T-cell (primary cell): ENCODE results near the gene TOMM20. TPM values are rescaled to one million over a fixed set of nuclear protein-coding genes. Genes with fewer than 3 reads are reported as not detected.

Source experiments
- ATAC-seq, 4 experiments: fragments of 200-7000 bp in 3 of 4; fragments of 150-1000 bp in 1 of 4; cut with Tn5 transposase; replicated peaks in 1 of 4; 1 replicate in 3 of 4; 2 replicates in 1 of 4; pipeline ENCODE4 v1.10.0; 2021; ENCODE audit warnings: moderate library complexity in 3 of 4, mild to moderate bottlenecking in 2 of 4, moderate number of reproducible peaks in 1 of 4
- CTCF ChIA-PET, 2 donors: fragments of 300-600 bp; sonication (Branson Sonifier 250); formaldehyde crosslinking; loops; one replicate each; lab custom pipeline; 2022; ENCODE audit warnings: antibody characterized with exemption in 2 of 2; lab: Charles Lee
- POLR2A ChIA-PET, 2 donors: fragments of 300-600 bp; sonication (Branson Sonifier 250); formaldehyde crosslinking; loops; one replicate each; lab custom pipeline; 2022; ENCODE audit warnings: antibody characterized with exemption in 2 of 2; lab: Charles Lee
- DNase-seq, 35 experiments: peaks; one replicate each; pipeline versions ENCODE4 v3.0.0 to v3.0.0-alpha.2; 2013 to 2023
- H3K27ac ChIP-seq: one replicate; pipeline ENCODE4 v1.5.1; 2013; ENCODE audit warnings: low read length
- H3K27me3 ChIP-seq, 2 experiments: replicated peaks in 1 of 2; 1 replicate in 1 of 2; 2 replicates in 1 of 2; pipeline versions ENCODE4 v1.6.1 to v1.7.0; 2013; ENCODE audit warnings: low read length in 1 of 2, mixed read lengths in 1 of 2; ENCODE audit not compliant: control insufficient read depth in 2 of 2, insufficient read depth in 2 of 2; ENCODE audit errors: extremely low read depth in 1 of 2
- H3K36me3 ChIP-seq, 2 donors: 1 replicate in 1 of 2; 2 replicates in 1 of 2; pipeline versions ENCODE4 v1.6.1 to v1.7.0; 2013; ENCODE audit warnings: low read length in 1 of 2; ENCODE audit not compliant: control insufficient read depth in 2 of 2, insufficient read depth in 1 of 2; ENCODE audit errors: extremely low read depth in 1 of 2
- H3K4me1 ChIP-seq, 2 experiments: 1 replicate in 1 of 2; 2 replicates in 1 of 2; pipeline versions ENCODE4 v1.6.1 to v1.7.0; 2013; ENCODE audit warnings: low read length in 2 of 2, mixed read lengths in 1 of 2; ENCODE audit not compliant: insufficient read depth in 2 of 2, control insufficient read depth in 1 of 2; ENCODE audit errors: extremely low read depth in 1 of 2
- H3K4me3 ChIP-seq, 2 donors: 1 replicate in 1 of 2; 2 replicates in 1 of 2; pipeline versions ENCODE4 v1.5.1 to v1.7.0; 2013; ENCODE audit warnings: mild to moderate bottlenecking in 2 of 2, low read length in 1 of 2, moderate library complexity in 1 of 2; ENCODE audit not compliant: control insufficient read depth in 1 of 2; ENCODE audit errors: extremely low read depth in 1 of 2
- H3K9me3 ChIP-seq: 2 replicates; pipeline ENCODE4 v1.7.0; 2013
- H3K27ac Mint-ChIP-seq, 2 donors: one replicate each; pipeline ENCODE4 v1.8.0; 2020 to 2021; ENCODE audit warnings: mild to moderate bottlenecking in 2 of 2, mixed read lengths in 2 of 2
- H3K27me3 Mint-ChIP-seq, 2 donors: one replicate each; pipeline ENCODE4 v1.8.0; 2021 to 2022; ENCODE audit warnings: mixed read lengths in 2 of 2
- H3K36me3 Mint-ChIP-seq: one replicate; pipeline ENCODE4 v1.8.0; 2021; ENCODE audit warnings: mixed read lengths
- H3K4me1 Mint-ChIP-seq, 3 donors: one replicate each; pipeline ENCODE4 v1.8.0; 2020 to 2022; ENCODE audit warnings: mixed read lengths in 3 of 3, mild to moderate bottlenecking in 1 of 3
- H3K4me3 Mint-ChIP-seq, 3 donors: one replicate each; pipeline ENCODE4 v1.8.0; 2020 to 2022; ENCODE audit warnings: mild to moderate bottlenecking in 3 of 3, mixed read lengths in 3 of 3, moderate library complexity in 3 of 3
- H3K9me3 Mint-ChIP-seq, 3 donors: one replicate each; pipeline ENCODE4 v1.8.0; 2020 to 2022; ENCODE audit warnings: mixed read lengths in 3 of 3
- WGBS: methylation state at CpG from one replicate; pipeline ENCODE4 v1.1.5; 2013; ENCODE audit warnings: missing lambda C conversion rate; ENCODE audit not compliant: insufficient coverage; 5-methylcytosine and 5-hydroxymethylcytosine counted together
- total RNA-seq, 35 experiments: library from RNA in 6 of 35; stranded (reverse) in 6 of 35; fragments of 120-200 nt in 1 of 35; gene quantifications; one replicate each; pipeline versions ENCODE4 v1.2.1 to v1.2.4 and lab custom pipeline; 2013 to 2026

The TOMM20 gene
- total RNA-seq, 5 donors from 2014 or later (not counting 1 experiment from before 2014, with no cell fraction given): 81.7 to 115 (median 106) TPM

GRCh38 chr1:235113183-235113917, 15.3 kb downstream of the TOMM20 start:
- peaks cover 0 to 11% (median 4%) of the 10 kb centered on the region in 3 donors for H3K4me1 Mint-ChIP-seq
- no peaks in the 10 kb centered on the region for H3K9me3 Mint-ChIP-seq
- Histone ChIP-seq H3K4me1 (no peaks in the 10 kb centered on the region), H3K36me3 (peaks cover 10 to 84% of the 10 kb centered on the region in 2 donors), H3K27me3 (no peaks in the 10 kb centered on the region), H3K27ac (no peak overlapping the region), H3K9me3 (no peaks in the 10 kb centered on the region), H3K4me3 (no peak overlapping the region)
- ChIA-PET CTCF (interaction anchor here in 1 of 2 donors (1.7 kb wide), 1 partner anchor 8 kb away, joined by 3 read pairs; no protein-coding TSS in a partner anchor), POLR2A (interaction anchor here (0.6 kb wide), 2 partner anchors 32 to 39 kb away, joined by 3 to 4 read pairs; no protein-coding TSS in a partner anchor)
- no CpG with 5 or more reads among the region's 7 CpGs for WGBS
- ATAC-seq: no peak
- DNase-seq: peak in 1 of 35 experiments; percentile 2
- H3K36me3 Mint-ChIP-seq: peaks cover 64% of the 10 kb centered on the region
- H3K27ac Mint-ChIP-seq: no peak overlapping the region
- H3K4me3 Mint-ChIP-seq: no peak overlapping the region
- H3K27me3 Mint-ChIP-seq: no peaks in the 10 kb centered on the region

GRCh38 chr1:235112297-235113182, 16.1 kb downstream of the TOMM20 start:
- WGBS: 100% methylated on average over 3 of the region's 6 CpGs
- H3K9me3 Mint-ChIP-seq: no peaks in the 10 kb centered on the region
- no peaks in the 10 kb centered on the region for H3K27me3 ChIP-seq
- H3K36me3 Mint-ChIP-seq: peaks cover 60% of the 10 kb centered on the region
- no peak for DNase-seq
- POLR2A ChIA-PET: interaction anchor here in 1 of 2 donors (0.6 kb wide), 1 partner anchor 32 kb away, joined by 4 read pairs; no protein-coding TSS in a partner anchor
- no peak overlapping the region for H3K4me3 ChIP-seq
- H3K27me3 Mint-ChIP-seq: no peaks in the 10 kb centered on the region
- no peaks in the 10 kb centered on the region for H3K4me1 ChIP-seq
- CTCF ChIA-PET: interaction anchor here in 1 of 2 donors (1.7 kb wide), 1 partner anchor 8 kb away, joined by 3 read pairs; no protein-coding TSS in a partner anchor
- H3K4me3 Mint-ChIP-seq: no peak overlapping the region
- H3K4me1 Mint-ChIP-seq: peaks cover 0 to 8% (median 2%) of the 10 kb centered on the region in 3 donors
- H3K27ac ChIP-seq: no peak overlapping the region
- no peaks in the 10 kb centered on the region for H3K9me3 ChIP-seq
- H3K27ac Mint-ChIP-seq: no peak overlapping the region
- H3K36me3 ChIP-seq: peaks cover 12 to 78% of the 10 kb centered on the region in 2 donors
- ATAC-seq: no peak

- Mint-ChIP-seq H3K4me1 (peaks cover 0 to 12% (median 8%) of the 10 kb centered on the region in 3 donors), H3K36me3 (peaks cover 65% of the 10 kb centered on the region), H3K27ac (no peak overlapping the region), H3K4me3 (no peak overlapping the region), H3K27me3 (no peaks in the 10 kb centered on the region), H3K9me3 (no peaks in the 10 kb centered on the region)
- ATAC-seq: no peak
- ChIA-PET POLR2A (no interaction called here), CTCF (no interaction called here)
- Histone ChIP-seq H3K9me3 (no peaks in the 10 kb centered on the region), H3K36me3 (peaks cover 13 to 75% of the 10 kb centered on the region in 2 donors), H3K27ac (no peak overlapping the region), H3K27me3 (no peaks in the 10 kb centered on the region), H3K4me3 (no peak overlapping the region), H3K4me1 (no peaks in the 10 kb centered on the region)
- WGBS: no CpG with 5 or more reads among the region's 3 CpGs
- no peak for DNase-seq
Measured at GRCh38 chr1:235111107-235111506, 17.5 kb downstream of the TOMM20 start.

- H3K4me3 ChIP-seq: no peak overlapping the region
- Mint-ChIP-seq H3K36me3 (peaks cover 58% of the 10 kb centered on the region), H3K4me3 (no peak overlapping the region), H3K9me3 (no peaks in the 10 kb centered on the region), H3K27ac (peak overlapping the region in 1 of 2 donors; percentile 25), H3K4me1 (peaks cover 13 to 26% (median 23%) of the 10 kb centered on the region in 3 donors), H3K27me3 (no peaks in the 10 kb centered on the region)
- no peaks in the 10 kb centered on the region for H3K27me3 ChIP-seq
- peaks cover 5 to 58% of the 10 kb centered on the region in 2 donors for H3K36me3 ChIP-seq
- H3K9me3 ChIP-seq: no peaks in the 10 kb centered on the region
- ATAC-seq: no peak
- H3K27ac ChIP-seq: no peak overlapping the region
- DNase-seq: no peak
- POLR2A ChIA-PET: interaction anchor here in 1 of 2 donors (0.6 to 0.7 kb wide), 3 partner anchors 20 to 235 kb away, joined by 3 to 7 read pairs (median 4); no protein-coding TSS in a partner anchor
- 100% methylated on average over 9 of the region's 11 CpGs for WGBS
- peaks cover 10 to 15% of the 10 kb centered on the region in 2 experiments for H3K4me1 ChIP-seq
- CTCF ChIA-PET: interaction anchor here in 1 of 2 donors (0.7 to 1.3 kb wide), 3 partner anchors 11 to 308 kb away, joined by 3 to 5 read pairs (median 3); no protein-coding TSS in a partner anchor
Measured at GRCh38 chr1:235108876-235109275, 19.8 kb downstream of the TOMM20 start.

GRCh38 chr1:235108185-235108593, 20.4 kb downstream of the TOMM20 start:
- no peak for DNase-seq
- H3K27ac Mint-ChIP-seq: no peak overlapping the region

More at GRCh38 chr1:235108185-235108593, 20.4 kb downstream of the TOMM20 start:
- 100% methylated on average over 1 of the region's 1 CpG for WGBS
- Mint-ChIP-seq H3K27me3 (no peaks in the 10 kb centered on the region), H3K36me3 (peaks cover 52% of the 10 kb centered on the region), H3K4me3 (no peak overlapping the region), H3K9me3 (no peaks in the 10 kb centered on the region), H3K4me1 (peaks cover 18 to 26% (median 26%) of the 10 kb centered on the region in 3 donors)
- Histone ChIP-seq H3K4me1 (peaks cover 16 to 22% of the 10 kb centered on the region in 2 experiments), H3K27ac (no peak overlapping the region), H3K27me3 (no peaks in the 10 kb centered on the region), H3K4me3 (no peak overlapping the region), H3K9me3 (no peaks in the 10 kb centered on the region), H3K36me3 (peaks cover 5 to 51% of the 10 kb centered on the region in 2 donors)
- POLR2A ChIA-PET: interaction anchor here in 1 of 2 donors (0.6 to 0.7 kb wide), 6 partner anchors 19 to 236 kb away, joined by 3 to 7 read pairs (median 4); no protein-coding TSS in a partner anchor
- no peak for ATAC-seq
- CTCF ChIA-PET: interaction anchor here (0.6 to 1.3 kb wide), 3 partner anchors 308 to 631 kb away, joined by 3 to 5 read pairs (median 4); no protein-coding TSS in a partner anchor
